H1 (cell line): ENCODE data around the gene INPP4B. TPM values are rescaled to one million over a fixed set of nuclear protein-coding genes. Genes with fewer than 3 reads are reported as not detected.

Source experiments
- CTCF ChIA-PET: fragments of 300-600 bp; sonication (Branson Sonifier 250); formaldehyde crosslinking; loops from one replicate; lab custom pipeline; 2021; ENCODE audit not compliant: partially characterized antibody; lab: Charles Lee
- POLR2A ChIA-PET: fragments of 300-600 bp; sonication (Branson Sonifier 250); formaldehyde crosslinking; loops from one replicate; lab custom pipeline; 2021; ENCODE audit warnings: inconsistent platforms; ENCODE audit not compliant: partially characterized antibody; lab: Charles Lee
- DNase-seq, 2 experiments: peaks; one replicate each; pipeline versions ENCODE4 v3.0.0 to v3.0.0-alpha.2; 2010 to 2022; ENCODE audit warnings: low spot score in 2 of 2, low read depth in 1 of 2, mixed read lengths in 1 of 2
- FAIRE-seq: peaks from 2 replicates; lab custom pipeline; 2011; peaks lifted over from hg19 to GRCh38; lab: Jason Lieb, UNC
- H2AFZ ChIP-seq: 2 replicates; pipeline ENCODE4 v1.8.1; 2012; ENCODE audit warnings: low read length, inconsistent platforms
- H2AK5ac ChIP-seq: 2 replicates; pipeline ENCODE4 v1.6.1; 2013; ENCODE audit warnings: low read depth, low read length
- H2BK120ac ChIP-seq: replicated peaks from 2 replicates; pipeline ENCODE3; 2013; ENCODE audit warnings: low read depth, low read length, inconsistent platforms
- H2BK12ac ChIP-seq: 2 replicates; pipeline ENCODE4 v1.6.1; 2013; ENCODE audit warnings: low read depth, low read length
- H2BK15ac ChIP-seq: 2 replicates; pipeline ENCODE4 v1.6.1; 2013; ENCODE audit warnings: low read length
- H2BK20ac ChIP-seq: 2 replicates; pipeline ENCODE4 v1.6.1; 2013; ENCODE audit warnings: low read length
- H2BK5ac ChIP-seq: 2 replicates; pipeline ENCODE4 v1.6.1; 2013; ENCODE audit warnings: low read depth, low read length
- H3K14ac ChIP-seq: 2 replicates; pipeline ENCODE4 v1.6.1; 2013; ENCODE audit warnings: inconsistent platforms; ENCODE audit not compliant: insufficient read length
- H3K18ac ChIP-seq: 2 replicates; pipeline ENCODE4 v1.6.1; 2013; ENCODE audit warnings: low read length; ENCODE audit errors: extremely low read depth
- H3K23ac ChIP-seq: 2 replicates; pipeline ENCODE4 v1.6.1; 2013; ENCODE audit warnings: inconsistent platforms; ENCODE audit not compliant: insufficient read length
- H3K23me2 ChIP-seq: 2 replicates; pipeline ENCODE4 v1.6.1; 2013; ENCODE audit warnings: low read depth, low read length
- H3K27ac ChIP-seq: 2 replicates; pipeline ENCODE4 v1.6.1; 2011; ENCODE audit warnings: low read depth, low read length, inconsistent platforms
- H3K27me3 ChIP-seq, 4 experiments: replicated peaks in 1 of 4; 1 replicate in 1 of 4; 2 replicates in 3 of 4; pipeline versions ENCODE4 v1.6.1 to v1.8.1; 2011 to 2013; ENCODE audit warnings: low read length in 3 of 4, mild to moderate bottlenecking in 3 of 4, inconsistent platforms in 2 of 4, mixed read lengths in 2 of 4, moderate library complexity in 1 of 4; ENCODE audit not compliant: control insufficient read depth in 3 of 4, insufficient read depth in 3 of 4; ENCODE audit errors: extremely low read depth in 1 of 4
- H3K36me3 ChIP-seq, 4 experiments: 2 replicates each; pipeline versions ENCODE4 v1.6.1 to v1.8.1; 2011 to 2013; ENCODE audit warnings: mild to moderate bottlenecking in 4 of 4, low read length in 3 of 4, moderate library complexity in 2 of 4, control low read depth in 1 of 4, inconsistent platforms in 1 of 4; ENCODE audit not compliant: insufficient read depth in 4 of 4, control insufficient read depth in 2 of 4
- H3K4ac ChIP-seq: replicated peaks from 2 replicates; pipeline ENCODE3; 2013; ENCODE audit warnings: low read length, low read depth, mixed read lengths, inconsistent platforms; ENCODE audit not compliant: insufficient read length
- H3K4me1 ChIP-seq, 4 experiments: replicated peaks in 1 of 4; 1 replicate in 1 of 4; 2 replicates in 3 of 4; pipeline versions ENCODE4 v1.6.1 to v1.8.1; 2011 to 2013; ENCODE audit warnings: low read length in 3 of 4, inconsistent platforms in 2 of 4, mixed read lengths in 1 of 4; ENCODE audit not compliant: insufficient read depth in 4 of 4, control insufficient read depth in 3 of 4
- H3K4me2 ChIP-seq, 2 experiments: 2 replicates each; pipeline versions ENCODE4 v1.6.1 to v1.8.1; 2011 to 2013; ENCODE audit warnings: low read depth in 2 of 2, low read length in 2 of 2, control low read depth in 1 of 2, inconsistent platforms in 1 of 2, mild to moderate bottlenecking in 1 of 2; ENCODE audit not compliant: insufficient read depth in 1 of 2
- H3K4me3 ChIP-seq, 4 experiments: fragments of 200-600, 300-600 bp in 1 of 4; sonication (generic), shearing (Covaris generic), sonication (Bioruptor Twin) in 1 of 4; 2 replicates each; pipeline versions ENCODE4 v1.5.1 to v1.8.1; 2011 to 2016; ENCODE audit warnings: low read length in 4 of 4, low read depth in 3 of 4, control low read depth in 2 of 4, inconsistent platforms in 2 of 4, mild to moderate bottlenecking in 2 of 4, mixed read lengths in 1 of 4, moderate library complexity in 1 of 4; ENCODE audit not compliant: insufficient read depth in 2 of 4; ENCODE audit errors: extremely low read depth in 1 of 4
- H3K56ac ChIP-seq: replicated peaks from 2 replicates; pipeline ENCODE3; 2013; ENCODE audit warnings: low read depth, mild to moderate bottlenecking, mixed read lengths, low read length, inconsistent platforms; ENCODE audit not compliant: insufficient read length
- H3K79me1 ChIP-seq: 2 replicates; pipeline ENCODE4 v1.6.1; 2013; ENCODE audit warnings: low read depth, low read length, control low read depth
- H3K79me2 ChIP-seq, 2 experiments: 2 replicates each; pipeline versions ENCODE4 v1.6.1 to v1.8.1; 2012 to 2013; ENCODE audit warnings: low read length in 2 of 2, mild to moderate bottlenecking in 2 of 2, inconsistent platforms in 1 of 2; ENCODE audit not compliant: insufficient read depth in 2 of 2, control insufficient read depth in 1 of 2
- H3K9ac ChIP-seq, 4 experiments: replicated peaks in 1 of 4; 1 replicate in 1 of 4; 2 replicates in 3 of 4; pipeline versions ENCODE4 v1.6.1 to v1.8.1; 2011 to 2013; ENCODE audit warnings: low read depth in 3 of 4, low read length in 3 of 4, control low read depth in 2 of 4, mild to moderate bottlenecking in 2 of 4, moderate library complexity in 2 of 4, inconsistent platforms in 1 of 4; ENCODE audit errors: extremely low read depth in 1 of 4
- H3K9me3 ChIP-seq, 2 experiments: 2 replicates each; pipeline versions ENCODE4 v1.6.1 to v1.8.1; 2012 to 2013; ENCODE audit warnings: mild to moderate bottlenecking in 2 of 2, moderate library complexity in 2 of 2, control low read depth in 1 of 2, inconsistent platforms in 1 of 2, low read depth in 1 of 2, low read length in 1 of 2, mixed read lengths in 1 of 2; ENCODE audit not compliant: insufficient read depth in 2 of 2
- H4K20me1 ChIP-seq, 2 experiments: replicated peaks in 1 of 2; 2 replicates each; pipeline versions ENCODE3 to v1.8.1; 2011 to 2013; ENCODE audit warnings: inconsistent platforms in 2 of 2, low read length in 2 of 2, mild to moderate bottlenecking in 1 of 2; ENCODE audit not compliant: insufficient read depth in 2 of 2, control insufficient read depth in 1 of 2
- H4K5ac ChIP-seq: 2 replicates; pipeline ENCODE4 v1.6.1; 2013; ENCODE audit warnings: low read length, low read depth, mixed read lengths, inconsistent platforms; ENCODE audit not compliant: insufficient read length
- H4K8ac ChIP-seq: 2 replicates; pipeline ENCODE4 v1.8.0; 2013; ENCODE audit warnings: mild to moderate bottlenecking, moderate library complexity, low read length, inconsistent platforms; ENCODE audit not compliant: insufficient read depth; ENCODE audit errors: extremely low read depth
- H4K91ac ChIP-seq: replicated peaks from 2 replicates; pipeline ENCODE3; 2013; ENCODE audit warnings: low read length, mixed read lengths, inconsistent platforms; ENCODE audit not compliant: insufficient read length
- BCL11A ChIP-seq, 2 experiments: IDR thresholded peaks; one replicate each; pipeline ENCODE4 v1.6.1; 2011; ENCODE audit warnings: low read depth in 2 of 2, low read length in 2 of 2, mild to moderate bottlenecking in 2 of 2
- CBX5 ChIP-seq: fragments of 300-800, 300-1000 bp; sonication (generic); IDR thresholded peaks from 2 replicates; pipeline ENCODE4 v1.7.1; 2016; ENCODE audit warnings: antibody characterized with exemption, low read length, low read depth
- GABPA ChIP-seq: IDR thresholded peaks from 2 replicates; pipeline ENCODE4 v1.6.1; 2011; ENCODE audit warnings: mild to moderate bottlenecking, low read length, moderate library complexity, borderline replicate concordance; ENCODE audit not compliant: insufficient read depth
- GTF2F1 ChIP-seq: IDR thresholded peaks from 2 replicates; pipeline ENCODE4 v1.6.1; 2012; ENCODE audit warnings: low read depth, low read length, improper control_type of control experiment, borderline replicate concordance
- POLR2AphosphoS5 ChIP-seq: IDR thresholded peaks from 2 replicates; pipeline ENCODE4 v1.6.1; 2011; ENCODE audit warnings: low read depth, low read length
- POU5F1 ChIP-seq: IDR thresholded peaks from 2 replicates; pipeline ENCODE4 v1.6.1; 2011; ENCODE audit warnings: low read depth, mild to moderate bottlenecking, low read length, moderate library complexity
- SIN3A ChIP-seq, 2 experiments: IDR thresholded peaks in 1 of 2; conservative IDR thresholded peaks in 1 of 2; 2 replicates each; pipeline ENCODE4 v1.6.1; 2011 to 2012; ENCODE audit warnings: low read length in 2 of 2, improper control_type of control experiment in 1 of 2, low read depth in 1 of 2, mild to moderate bottlenecking in 1 of 2
- SP2 ChIP-seq: IDR thresholded peaks from 2 replicates; pipeline ENCODE4 v1.6.1; 2012; ENCODE audit warnings: mild to moderate bottlenecking, low read length, inconsistent platforms
- TEAD4 ChIP-seq: IDR thresholded peaks from 2 replicates; pipeline ENCODE4 v1.6.1; 2012; ENCODE audit warnings: low read depth, low read length, inconsistent platforms, mixed read lengths
- polyA plus RNA-seq, 7 experiments: library from polyadenylated mRNA; depleted of rRNA in 3 of 7; stranded (reverse) in 5 of 7; unstranded in 2 of 7; fragments of >200 nt in 5 of 7; fragments of 200-250 nt in 2 of 7; gene quantifications; 1 replicate in 5 of 7; 2 replicates in 1 of 7; 4 replicates in 1 of 7; pipeline versions ENCODE4 v1.2.1 to v1.2.3, GENCODE V29; 2011 to 2013; ENCODE audit warnings: missing spikeins in 2 of 7, mixed read lengths in 2 of 7
- total RNA-seq: library from RNA; stranded (reverse); fragmentation: NEBNext Ultra II Directional; extraction: Animal tissue kit (Norgen Biotek cat#: 25700); gene quantifications from 2 replicates; pipeline ENCODE4 v1.2.1, GENCODE V29; 2021
- TF ChIP-seq, protein P1 (sequence below): IDR thresholded peaks from 2 replicates; pipeline ENCODE4 v1.6.1; 2012; ENCODE audit warnings: low read length, inconsistent platforms

INPP4B gene
- total and polyA plus RNA-seq, 2 of the 8 experiments (the other 6 are each of a cell fraction or from before 2014, with no cell fraction given): 0.11 to 0.54 TPM

- H2BK12ac ChIP-seq: no peak overlapping the region
- no peak overlapping the region for H2AFZ ChIP-seq
- no peaks in the 10 kb centered on the region for H3K79me1 ChIP-seq
- FAIRE-seq (no peak), DNase-seq (no peak)
- H2BK15ac ChIP-seq: no peak overlapping the region
- H3K27ac ChIP-seq: no peak overlapping the region
- H3K4me2 ChIP-seq: no peak overlapping the region
- H3K36me3 ChIP-seq: no peaks in the 10 kb centered on the region
- H3K4ac ChIP-seq: no peak overlapping the region
- no peak overlapping the region for H3K9ac ChIP-seq
- H2AK5ac ChIP-seq: no peak overlapping the region
- H2BK20ac ChIP-seq: no peak overlapping the region
- no peak overlapping the region for H3K14ac ChIP-seq
- no peaks in the 10 kb centered on the region for H3K9me3 ChIP-seq
- H3K23me2 ChIP-seq: no peaks in the 10 kb centered on the region
- H2BK120ac ChIP-seq: no peak overlapping the region
- ChIA-PET POLR2A (no interaction called here), CTCF (interaction anchor here (0.9 to 3.8 kb wide), 4 partner anchors 11 to 366 kb away, joined by 3 to 13 read pairs (median 4); no protein-coding TSS in a partner anchor)
- H4K5ac ChIP-seq: no peak overlapping the region
- H4K91ac ChIP-seq: no peak overlapping the region
- H4K20me1 ChIP-seq: no peaks in the 10 kb centered on the region
- no peak overlapping the region for H3K18ac ChIP-seq
- no peak overlapping the region for H3K23ac ChIP-seq
- no peaks in the 10 kb centered on the region for H3K79me2 ChIP-seq
- no peak overlapping the region for H2BK5ac ChIP-seq
- H3K4me3 ChIP-seq: no peak overlapping the region
- no peak overlapping the region for H3K56ac ChIP-seq
- H3K27me3 ChIP-seq: peaks cover 21 to 28% (median 24%) of the 10 kb centered on the region in 4 experiments
- H3K4me1 ChIP-seq: no peaks in the 10 kb centered on the region
- H4K8ac ChIP-seq: no peak overlapping the region
- no peak for TF ChIP-seq POU5F1
- TF ChIP-seq SP2: no peak
- TF ChIP-seq, protein P1, sequence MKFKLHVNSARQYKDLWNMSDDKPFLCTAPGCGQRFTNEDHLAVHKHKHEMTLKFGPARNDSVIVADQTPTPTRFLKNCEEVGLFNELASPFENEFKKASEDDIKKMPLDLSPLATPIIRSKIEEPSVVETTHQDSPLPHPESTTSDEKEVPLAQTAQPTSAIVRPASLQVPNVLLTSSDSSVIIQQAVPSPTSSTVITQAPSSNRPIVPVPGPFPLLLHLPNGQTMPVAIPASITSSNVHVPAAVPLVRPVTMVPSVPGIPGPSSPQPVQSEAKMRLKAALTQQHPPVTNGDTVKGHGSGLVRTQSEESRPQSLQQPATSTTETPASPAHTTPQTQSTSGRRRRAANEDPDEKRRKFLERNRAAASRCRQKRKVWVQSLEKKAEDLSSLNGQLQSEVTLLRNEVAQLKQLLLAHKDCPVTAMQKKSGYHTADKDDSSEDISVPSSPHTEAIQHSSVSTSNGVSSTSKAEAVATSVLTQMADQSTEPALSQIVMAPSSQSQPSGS: no peak
- no peak for TF ChIP-seq SIN3A (conservative IDR thresholded peaks at IDR 0.05 in 1 of 2, IDR thresholded peaks at IDR 0.05 in 1 of 2; ENCODE audit: low read depth in 1 of 2, low read length in 2 of 2)
- no peak for TF ChIP-seq CBX5
- TF ChIP-seq GTF2F1: no peak
- TF ChIP-seq TEAD4: no peak
- TF ChIP-seq POLR2AphosphoS5: no peak
- no peak for TF ChIP-seq BCL11A (IDR thresholded peaks at IDR 0.05; ENCODE audit: low read depth in 2 of 2, low read length in 2 of 2)
- TF ChIP-seq GABPA: no peak
Measured at GRCh38 chr4:142718981-142719380, 127.1 kb downstream of the INPP4B start.
